WTC11 (cell line): Measurements from ENCODE around the gene CTNS. TPM values are rescaled to one million over a fixed set of nuclear protein-coding genes. Genes with fewer than 3 reads are reported as not detected.

Experiments used
- ATAC-seq: fragments of 200-7000 bp; cut with Tn5 transposase; 2 replicates; pipeline ENCODE4 v1.10.0; 2021; ENCODE audit warnings: mild to moderate bottlenecking, moderate library complexity
- CTCF ChIA-PET: fragments of 300-600 bp; sonication (Branson Sonifier 250); formaldehyde crosslinking; loops from one replicate; lab custom pipeline; 2021; ENCODE audit warnings: antibody characterized with exemption; lab: Charles Lee
- POLR2A ChIA-PET: fragments of 350-600 bp; sonication (Branson Sonifier 250); formaldehyde crosslinking; loops from one replicate; lab custom pipeline; 2021; ENCODE audit warnings: antibody characterized with exemption; lab: Charles Lee
- DNase-seq: peaks from one replicate; pipeline ENCODE4 v3.0.0; 2021; ENCODE audit warnings: low spot score
- H3K27ac Mint-ChIP-seq: 2 replicates; pipeline ENCODE4 v1.8.0; 2021; ENCODE audit warnings: mixed read lengths
- H3K27me3 Mint-ChIP-seq: 2 replicates; pipeline ENCODE4 v1.8.0; 2021; ENCODE audit warnings: low read depth, mild to moderate bottlenecking, moderate library complexity, mixed read lengths
- H3K36me3 Mint-ChIP-seq: 2 replicates; pipeline ENCODE4 v1.8.0; 2021; ENCODE audit warnings: mixed read lengths
- H3K4me1 Mint-ChIP-seq: 2 replicates; pipeline ENCODE4 v1.8.0; 2022; ENCODE audit warnings: mixed read lengths
- H3K4me3 Mint-ChIP-seq: 2 replicates; pipeline ENCODE4 v1.8.0; 2021; ENCODE audit warnings: mild to moderate bottlenecking, moderate library complexity, mixed read lengths
- H3K9me3 Mint-ChIP-seq: 2 replicates; pipeline ENCODE4 v1.8.0; 2021; ENCODE audit warnings: mixed read lengths
- ATF6 ChIP-seq: sonication (generic); formaldehyde crosslinking; IDR thresholded peaks from 2 replicates; pipeline ENCODE4 v1.8.1; 2023; ENCODE audit warnings: mild to moderate bottlenecking, missing genetic modification reagents
- FOXK1 ChIP-seq: sonication (generic); formaldehyde crosslinking; IDR thresholded peaks from 2 replicates; pipeline ENCODE4 v1.8.0; 2022; ENCODE audit warnings: mild to moderate bottlenecking, moderate library complexity, missing genetic modification reagents
- KAT7 ChIP-seq: sonication (generic); formaldehyde crosslinking; IDR thresholded peaks from 2 replicates; pipeline ENCODE4 v1.8.1; 2023; ENCODE audit warnings: missing genetic modification reagents, mild to moderate bottlenecking, borderline replicate concordance
- MXD4 ChIP-seq: fragments of 250-450 bp; sonication (Bioruptor Pico); IDR thresholded peaks from 2 replicates; pipeline ENCODE4 v1.8.0; 2021; ENCODE audit warnings: mild to moderate bottlenecking, moderate library complexity, borderline replicate concordance
- NFATC4 ChIP-seq: fragments of 250-450 bp; sonication (Bioruptor Pico); IDR thresholded peaks from 2 replicates; pipeline ENCODE4 v1.9.0; 2021; ENCODE audit warnings: mild to moderate bottlenecking
- PRDM15 ChIP-seq: sonication (generic); formaldehyde crosslinking; IDR thresholded peaks from 2 replicates; pipeline ENCODE4 v1.8.0; 2022; ENCODE audit warnings: missing genetic modification reagents
- STAT6 ChIP-seq: sonication (generic); formaldehyde crosslinking; conservative IDR thresholded peaks from 2 replicates; pipeline ENCODE4 v1.8.1; 2023; ENCODE audit warnings: mild to moderate bottlenecking, low read depth, missing genetic modification reagents, moderate library complexity
- TEAD4 ChIP-seq: sonication (generic); formaldehyde crosslinking; IDR thresholded peaks from 2 replicates; pipeline ENCODE4 v1.8.0; 2022; ENCODE audit warnings: mild to moderate bottlenecking, missing genetic modification reagents
- TP53 ChIP-seq: sonication (generic); formaldehyde crosslinking; IDR thresholded peaks from 2 replicates; pipeline ENCODE4 v1.8.1; 2023; ENCODE audit warnings: mild to moderate bottlenecking, missing genetic modification reagents
- ZBTB21 ChIP-seq: sonication (generic); formaldehyde crosslinking; IDR thresholded peaks from 2 replicates; pipeline ENCODE4 v1.8.1; 2023; ENCODE audit warnings: mild to moderate bottlenecking, missing genetic modification reagents, borderline replicate concordance
- ZBTB43 ChIP-seq: sonication (generic); formaldehyde crosslinking; IDR thresholded peaks from 2 replicates; pipeline ENCODE4 v1.8.1; 2023; ENCODE audit warnings: mild to moderate bottlenecking, missing genetic modification reagents
- ZNF121 ChIP-seq: sonication (generic); formaldehyde crosslinking; IDR thresholded peaks from 2 replicates; pipeline ENCODE4 v1.8.0; 2023; ENCODE audit warnings: missing genetic modification reagents
- ZNF138 ChIP-seq: sonication (generic); formaldehyde crosslinking; conservative IDR thresholded peaks from 2 replicates; pipeline ENCODE4 v1.8.1; 2022; ENCODE audit warnings: mild to moderate bottlenecking, moderate library complexity, missing genetic modification reagents
- ZNF263 ChIP-seq: sonication (generic); formaldehyde crosslinking; IDR thresholded peaks from 2 replicates; pipeline ENCODE4 v1.8.1; 2022; ENCODE audit warnings: low read depth, mild to moderate bottlenecking, moderate library complexity, missing genetic modification reagents
- ZNF396 ChIP-seq: fragments of 250-450 bp; sonication (Bioruptor Pico); IDR thresholded peaks from 2 replicates; pipeline ENCODE4 v1.8.0; 2021; ENCODE audit warnings: mild to moderate bottlenecking, moderate library complexity, borderline replicate concordance
- ZNF671 ChIP-seq: fragments of 250-450 bp; sonication (Bioruptor Pico); IDR thresholded peaks from 2 replicates; pipeline ENCODE4 v1.8.0; 2021; ENCODE audit warnings: mild to moderate bottlenecking
- total RNA-seq: library from RNA; stranded (reverse); gene quantifications from 3 replicates; pipeline ENCODE4 v1.2.3, GENCODE V29; 2021
- TF ChIP-seq, protein P1 (sequence below): fragments of 250-450 bp; sonication (Bioruptor Pico); IDR thresholded peaks from 2 replicates; pipeline ENCODE4 v1.9.0; 2021; ENCODE audit warnings: mild to moderate bottlenecking
- TF ChIP-seq, protein P2 (sequence below): sonication (generic); formaldehyde crosslinking; IDR thresholded peaks from 2 replicates; pipeline ENCODE4 v1.8.1; 2022; ENCODE audit warnings: low read depth, mild to moderate bottlenecking, moderate library complexity, missing genetic modification reagents, borderline replicate concordance
- TF ChIP-seq, protein P3 (sequence below): sonication (generic); formaldehyde crosslinking; IDR thresholded peaks from 2 replicates; pipeline ENCODE4 v1.8.0; 2022; ENCODE audit warnings: mild to moderate bottlenecking, missing genetic modification reagents
- TF ChIP-seq, protein P4 (sequence below): sonication (generic); formaldehyde crosslinking; IDR thresholded peaks from 2 replicates; pipeline ENCODE4 v1.8.0; 2022; ENCODE audit warnings: mild to moderate bottlenecking, missing genetic modification reagents

The CTNS gene
- total RNA-seq, 1 experiment from 2014 or later = 10.7 TPM

DNA sequence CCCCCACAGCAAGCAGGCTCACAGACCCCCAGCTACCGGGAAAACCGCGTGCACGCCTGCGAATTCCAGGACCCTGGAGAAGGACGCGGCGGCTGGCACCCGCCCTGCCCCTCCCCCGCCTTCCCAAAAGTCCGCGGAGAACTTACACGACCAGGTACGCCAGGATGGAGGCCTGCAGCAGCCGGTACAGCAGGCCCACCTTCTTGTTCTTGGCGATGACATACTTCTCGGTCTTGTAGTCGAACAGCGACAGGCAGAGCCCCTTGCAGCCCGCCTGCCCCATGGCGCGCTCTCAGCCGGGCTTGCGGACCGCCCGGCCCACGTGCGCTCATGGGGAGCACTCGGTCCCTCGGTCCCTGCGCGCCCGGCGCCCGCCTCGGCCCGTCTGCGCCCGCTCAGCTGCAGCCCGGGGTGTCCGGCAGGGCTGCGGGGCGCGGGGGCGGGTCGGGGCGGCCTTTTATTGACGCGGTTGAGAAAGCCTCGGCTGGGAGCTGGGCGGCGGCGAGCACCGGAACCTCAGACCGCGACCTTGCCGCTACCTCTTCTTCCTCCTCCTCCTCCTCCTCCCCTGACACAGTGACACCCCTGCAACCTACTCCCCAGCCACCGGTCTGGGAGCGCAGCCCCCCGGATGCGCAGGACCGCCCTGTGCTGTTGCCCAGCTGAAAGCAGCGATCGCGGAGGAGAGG lies 59.3 kb downstream of the CTNS start, which contains the start of gene P2RX5:
P2RX5 (minus strand) TSS at position 433 of the 689 bp plus-strand sequence; CDS start at position 283, 150 bp downstream.
- Mint-ChIP-seq H3K27me3 (peaks cover 35% of the 10 kb centered on the region), H3K36me3 (no peaks in the 10 kb centered on the region), H3K4me3 (peak within 1 kb of the TSS; percentile 75), H3K9me3 (peaks cover 8% of the 10 kb centered on the region; the same call in 1 of the 2 replicates), H3K4me1 (peaks cover 10% of the 10 kb centered on the region), H3K27ac (no peak within 1 kb of the TSS)
- POLR2A ChIA-PET = interaction anchor here (0.6 to 1.6 kb wide), 6 partner anchors 15 to 378 kb away, joined by 3 to 6 read pairs (median 3); partner anchors contain the start of gene HASPIN
- ATAC-seq (peak; percentile 24), DNase-seq (peak; percentile 58)
- CTCF ChIA-PET = interaction anchor here (0.6 to 5.0 kb wide), 10 partner anchors 13 to 567 kb away, joined by 3 to 85 read pairs (median 6); partner anchors contain the start of genes HASPIN and SHPK
- TF ChIP-seq, protein P1, sequence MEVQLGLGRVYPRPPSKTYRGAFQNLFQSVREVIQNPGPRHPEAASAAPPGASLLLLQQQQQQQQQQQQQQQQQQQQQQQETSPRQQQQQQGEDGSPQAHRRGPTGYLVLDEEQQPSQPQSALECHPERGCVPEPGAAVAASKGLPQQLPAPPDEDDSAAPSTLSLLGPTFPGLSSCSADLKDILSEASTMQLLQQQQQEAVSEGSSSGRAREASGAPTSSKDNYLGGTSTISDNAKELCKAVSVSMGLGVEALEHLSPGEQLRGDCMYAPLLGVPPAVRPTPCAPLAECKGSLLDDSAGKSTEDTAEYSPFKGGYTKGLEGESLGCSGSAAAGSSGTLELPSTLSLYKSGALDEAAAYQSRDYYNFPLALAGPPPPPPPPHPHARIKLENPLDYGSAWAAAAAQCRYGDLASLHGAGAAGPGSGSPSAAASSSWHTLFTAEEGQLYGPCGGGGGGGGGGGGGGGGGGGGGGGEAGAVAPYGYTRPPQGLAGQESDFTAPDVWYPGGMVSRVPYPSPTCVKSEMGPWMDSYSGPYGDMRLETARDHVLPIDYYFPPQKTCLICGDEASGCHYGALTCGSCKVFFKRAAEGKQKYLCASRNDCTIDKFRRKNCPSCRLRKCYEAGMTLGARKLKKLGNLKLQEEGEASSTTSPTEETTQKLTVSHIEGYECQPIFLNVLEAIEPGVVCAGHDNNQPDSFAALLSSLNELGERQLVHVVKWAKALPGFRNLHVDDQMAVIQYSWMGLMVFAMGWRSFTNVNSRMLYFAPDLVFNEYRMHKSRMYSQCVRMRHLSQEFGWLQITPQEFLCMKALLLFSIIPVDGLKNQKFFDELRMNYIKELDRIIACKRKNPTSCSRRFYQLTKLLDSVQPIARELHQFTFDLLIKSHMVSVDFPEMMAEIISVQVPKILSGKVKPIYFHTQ = no peak
- TF ChIP-seq ZBTB21 (CRISPR knock-in tag) (no peak), ZNF263 (CRISPR knock-in tag) (peak; percentile 92), TP53 (peak; percentile 39; the same call in 1 of the 2 replicates), KAT7 (no peak), MXD4 (CRISPR knock-in tag) (no peak), ATF6 (CRISPR knock-in tag) (no peak), ZNF396 (CRISPR knock-in tag) (no peak), FOXK1 (CRISPR knock-in tag) (peak; percentile 38; the same call in 1 of the 2 replicates), PRDM15 (CRISPR knock-in tag) (no peak), STAT6 (CRISPR knock-in tag) (no peak), ZNF121 (CRISPR knock-in tag) (no peak), ZNF138 (CRISPR knock-in tag) (no peak), NFATC4 (no peak), ZBTB43 (CRISPR knock-in tag) (no peak), TEAD4 (peak; percentile 82), ZNF671 (CRISPR knock-in tag) (no peak)
- TF ChIP-seq, protein P2, sequence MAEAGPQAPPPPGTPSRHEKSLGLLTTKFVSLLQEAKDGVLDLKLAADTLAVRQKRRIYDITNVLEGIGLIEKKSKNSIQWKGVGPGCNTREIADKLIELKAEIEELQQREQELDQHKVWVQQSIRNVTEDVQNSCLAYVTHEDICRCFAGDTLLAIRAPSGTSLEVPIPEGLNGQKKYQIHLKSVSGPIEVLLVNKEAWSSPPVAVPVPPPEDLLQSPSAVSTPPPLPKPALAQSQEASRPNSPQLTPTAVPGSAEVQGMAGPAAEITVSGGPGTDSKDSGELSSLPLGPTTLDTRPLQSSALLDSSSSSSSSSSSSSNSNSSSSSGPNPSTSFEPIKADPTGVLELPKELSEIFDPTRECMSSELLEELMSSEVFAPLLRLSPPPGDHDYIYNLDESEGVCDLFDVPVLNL (CRISPR knock-in tag) = no peak
- TF ChIP-seq, protein P3, sequence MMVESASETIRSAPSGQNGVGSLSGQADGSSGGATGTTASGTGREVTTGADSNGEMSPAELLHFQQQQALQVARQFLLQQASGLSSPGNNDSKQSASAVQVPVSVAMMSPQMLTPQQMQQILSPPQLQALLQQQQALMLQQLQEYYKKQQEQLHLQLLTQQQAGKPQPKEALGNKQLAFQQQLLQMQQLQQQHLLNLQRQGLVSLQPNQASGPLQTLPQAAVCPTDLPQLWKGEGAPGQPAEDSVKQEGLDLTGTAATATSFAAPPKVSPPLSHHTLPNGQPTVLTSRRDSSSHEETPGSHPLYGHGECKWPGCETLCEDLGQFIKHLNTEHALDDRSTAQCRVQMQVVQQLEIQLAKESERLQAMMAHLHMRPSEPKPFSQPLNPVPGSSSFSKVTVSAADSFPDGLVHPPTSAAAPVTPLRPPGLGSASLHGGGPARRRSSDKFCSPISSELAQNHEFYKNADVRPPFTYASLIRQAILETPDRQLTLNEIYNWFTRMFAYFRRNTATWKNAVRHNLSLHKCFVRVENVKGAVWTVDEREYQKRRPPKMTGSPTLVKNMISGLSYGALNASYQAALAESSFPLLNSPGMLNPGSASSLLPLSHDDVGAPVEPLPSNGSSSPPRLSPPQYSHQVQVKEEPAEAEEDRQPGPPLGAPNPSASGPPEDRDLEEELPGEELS (CRISPR knock-in tag) = no peak
- TF ChIP-seq, protein P4, sequence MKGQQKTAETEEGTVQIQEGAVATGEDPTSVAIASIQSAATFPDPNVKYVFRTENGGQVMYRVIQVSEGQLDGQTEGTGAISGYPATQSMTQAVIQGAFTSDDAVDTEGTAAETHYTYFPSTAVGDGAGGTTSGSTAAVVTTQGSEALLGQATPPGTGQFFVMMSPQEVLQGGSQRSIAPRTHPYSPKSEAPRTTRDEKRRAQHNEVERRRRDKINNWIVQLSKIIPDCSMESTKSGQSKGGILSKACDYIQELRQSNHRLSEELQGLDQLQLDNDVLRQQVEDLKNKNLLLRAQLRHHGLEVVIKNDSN (CRISPR knock-in tag) = no peak
